Esophagus muscularis mucosa (tissue), 4 donors: Measurements from ENCODE around the gene DPP9. TPM values are rescaled to one million over a fixed set of nuclear protein-coding genes. Genes with fewer than 3 reads are reported as not detected.

ENCODE experiments used
- DNase-seq: peaks from one replicate; pipeline ENCODE4 v3.0.0-alpha.2; 2017; ENCODE audit errors: extremely low spot score
- H3K27ac ChIP-seq, 4 donors: fragments of 200-600 bp; sonication (generic); replicated peaks in 1 of 4; 1 replicate in 3 of 4; 2 replicates in 1 of 4; pipeline ENCODE4 v1.5.1; 2016 to 2019; ENCODE audit warnings: mild to moderate bottlenecking in 1 of 4
- H3K27me3 ChIP-seq, 4 donors: fragments of 200-600 bp; sonication (generic); one replicate each; pipeline versions ENCODE4 v1.5.1 to v1.6.0; 2016 to 2019
- H3K36me3 ChIP-seq, 4 donors: fragments of 200-600 bp; sonication (generic); one replicate each; pipeline ENCODE4 v1.5.1; 2016 to 2019
- H3K4me1 ChIP-seq, 4 donors: fragments of 200-600 bp; sonication (generic); one replicate each; pipeline ENCODE4 v1.5.1; 2016 to 2019
- H3K4me3 ChIP-seq, 4 donors: fragments of 200-600 bp; sonication (generic); 1 replicate in 2 of 4; 2 replicates in 2 of 4; pipeline ENCODE4 v1.5.1; 2016 to 2019; ENCODE audit warnings: mild to moderate bottlenecking in 4 of 4, moderate library complexity in 1 of 4
- H3K9me3 ChIP-seq, 4 donors: fragments of 200-600 bp; sonication (generic); 1 replicate in 3 of 4; 2 replicates in 1 of 4; pipeline ENCODE4 v1.5.1; 2016 to 2019
- EP300 ChIP-seq: sonication (generic); formaldehyde crosslinking; IDR thresholded peaks from one replicate; pipeline ENCODE4 v1.6.1; 2017; ENCODE audit warnings: antibody characterized with exemption
- POLR2A ChIP-seq: fragments of 450-650 bp; IDR thresholded peaks from one replicate; pipeline ENCODE4 v1.6.1; 2017; ENCODE audit warnings: antibody characterized with exemption, moderate library complexity, mild to moderate bottlenecking, low read depth
- POLR2AphosphoS5 ChIP-seq, 2 donors: sonication (generic); formaldehyde crosslinking; IDR thresholded peaks; one replicate each; pipeline ENCODE4 v1.6.1; 2017; ENCODE audit warnings: antibody characterized with exemption in 2 of 2
- WGBS: methylation state at CpG from one replicate; pipeline ENCODE4 v1.1.5; 2018; 5-methylcytosine and 5-hydroxymethylcytosine counted together
- intact Hi-C: fragments of 100-400 bp; cut with DNase I; formaldehyde crosslinking; loops from one replicate; pipeline ENCODE4 v1.15.1; 2023
- total RNA-seq, 4 donors: library from RNA; depleted of rRNA; stranded (reverse); fragments of >200 nt; gene quantifications; one replicate each; pipeline versions ENCODE4 v1.1.0 to v1.2.1, GENCODE V29; 2016
- TF ChIP-seq, protein P1 (sequence below), 3 experiments: fragments of 200-600 bp in 2 of 3; fragments of 450-650 bp in 1 of 3; sonication (generic) in 2 of 3; IDR thresholded peaks; one replicate each; pipeline ENCODE4 v1.5.1; 2017 to 2019; ENCODE audit warnings: antibody characterized with exemption in 3 of 3, mild to moderate bottlenecking in 2 of 3, moderate library complexity in 1 of 3

The DPP9 gene
- total RNA-seq, 4 donors from 2014 or later: 42.4 to 106 (median 56.0) TPM

DNA sequence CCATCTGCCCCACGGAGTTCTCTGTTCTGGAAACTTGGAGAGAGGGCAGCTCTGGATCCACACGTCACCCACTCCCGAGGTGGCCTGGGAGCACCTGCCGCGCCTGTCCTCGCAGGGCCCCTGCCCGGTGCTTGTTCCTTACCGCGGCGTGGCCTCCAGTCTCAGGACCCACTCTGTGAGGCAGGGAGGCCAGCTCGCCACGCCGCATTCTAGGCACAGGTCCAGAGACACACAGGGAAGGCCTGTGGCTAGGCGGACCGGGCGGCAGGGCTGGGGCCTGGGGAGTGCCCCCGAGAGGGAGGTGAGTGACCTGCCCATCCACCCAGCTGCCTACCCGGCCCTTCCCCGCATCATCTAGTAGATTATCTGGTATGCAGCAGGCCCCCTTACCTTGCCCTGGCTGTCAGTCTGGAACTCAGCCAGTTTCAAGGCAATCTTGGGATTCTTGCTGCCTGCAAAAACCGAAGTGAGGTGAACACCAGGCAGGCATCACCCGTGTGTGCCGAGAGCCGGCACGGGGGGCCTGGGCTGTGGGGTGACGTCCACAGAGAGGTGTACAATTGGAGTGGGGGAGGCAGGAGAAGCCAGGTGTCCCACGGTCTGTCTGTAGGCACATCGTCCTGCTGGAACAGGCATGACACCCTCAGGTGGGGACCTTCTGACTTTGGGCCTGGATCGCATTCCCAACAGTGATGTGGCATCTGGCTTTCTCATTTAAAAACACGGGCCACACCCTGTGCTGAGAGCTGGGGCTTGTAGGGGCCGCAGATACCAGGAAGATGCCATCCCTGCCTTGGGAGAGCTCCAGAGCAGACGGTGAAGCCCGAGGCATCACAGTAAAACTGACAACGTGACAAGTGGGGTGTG, 23.6 kb downstream of the DPP9 start:
- Histone ChIP-seq H3K36me3 (peaks cover 63 to 100% (median 98%) of the 10 kb centered on the region in 4 donors), H3K27me3 (no peaks in the 10 kb centered on the region), H3K27ac (no peak overlapping the region), H3K4me3 (no peak overlapping the region), H3K4me1 (peaks cover 0 to 12% (median 3%) of the 10 kb centered on the region in 4 donors), H3K9me3 (no peaks in the 10 kb centered on the region)
- intact Hi-C loops: no loop called here
- TF ChIP-seq, protein P1, sequence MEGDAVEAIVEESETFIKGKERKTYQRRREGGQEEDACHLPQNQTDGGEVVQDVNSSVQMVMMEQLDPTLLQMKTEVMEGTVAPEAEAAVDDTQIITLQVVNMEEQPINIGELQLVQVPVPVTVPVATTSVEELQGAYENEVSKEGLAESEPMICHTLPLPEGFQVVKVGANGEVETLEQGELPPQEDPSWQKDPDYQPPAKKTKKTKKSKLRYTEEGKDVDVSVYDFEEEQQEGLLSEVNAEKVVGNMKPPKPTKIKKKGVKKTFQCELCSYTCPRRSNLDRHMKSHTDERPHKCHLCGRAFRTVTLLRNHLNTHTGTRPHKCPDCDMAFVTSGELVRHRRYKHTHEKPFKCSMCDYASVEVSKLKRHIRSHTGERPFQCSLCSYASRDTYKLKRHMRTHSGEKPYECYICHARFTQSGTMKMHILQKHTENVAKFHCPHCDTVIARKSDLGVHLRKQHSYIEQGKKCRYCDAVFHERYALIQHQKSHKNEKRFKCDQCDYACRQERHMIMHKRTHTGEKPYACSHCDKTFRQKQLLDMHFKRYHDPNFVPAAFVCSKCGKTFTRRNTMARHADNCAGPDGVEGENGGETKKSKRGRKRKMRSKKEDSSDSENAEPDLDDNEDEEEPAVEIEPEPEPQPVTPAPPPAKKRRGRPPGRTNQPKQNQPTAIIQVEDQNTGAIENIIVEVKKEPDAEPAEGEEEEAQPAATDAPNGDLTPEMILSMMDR (IDR thresholded peaks at IDR 0.05): no peak
- TF ChIP-seq POLR2AphosphoS5 (IDR thresholded peaks at IDR 0.05) (no peak), EP300 (no peak), POLR2A (no peak)
- DNase-seq: no peak
- WGBS: 94% methylated on average over 19 of the region's 33 CpGs

DNA sequence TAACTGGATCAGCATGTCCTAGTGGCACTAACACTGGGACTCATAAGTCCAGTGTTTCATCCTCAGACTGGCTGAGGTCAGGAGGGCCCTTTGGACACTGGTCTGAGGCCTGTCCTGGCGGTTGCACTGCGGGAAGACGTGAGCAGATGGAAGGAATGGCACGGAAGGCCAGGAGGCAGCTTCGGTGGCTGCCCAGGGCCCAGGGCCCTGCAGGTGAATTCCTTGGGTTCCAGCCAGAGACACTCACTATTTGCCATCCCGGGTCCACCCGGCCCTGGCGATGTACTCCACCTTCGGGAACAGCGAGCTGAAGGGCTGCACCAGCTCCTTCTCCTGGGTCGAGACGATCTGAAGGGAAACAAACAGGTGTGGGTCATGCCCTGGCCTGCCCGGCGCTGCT, 26.3 kb downstream of the DPP9 start:
- no peaks in the 10 kb centered on the region for H3K27me3 ChIP-seq
- intact Hi-C loops: no loop called here
- H3K36me3 ChIP-seq: peaks cover 70 to 100% (median 98%) of the 10 kb centered on the region in 4 donors
- no peak overlapping the region for H3K4me3 ChIP-seq
- 99% methylated on average over 10 of the region's 14 CpGs for WGBS
- TF ChIP-seq POLR2A (no peak), EP300 (no peak), POLR2AphosphoS5 (IDR thresholded peaks at IDR 0.05) (no peak)
- TF ChIP-seq, protein P1 (IDR thresholded peaks at IDR 0.05): no peak
- H3K27ac ChIP-seq: no peak overlapping the region
- H3K4me1 ChIP-seq: peaks cover 5 to 23% (median 18%) of the 10 kb centered on the region in 4 donors
- no peaks in the 10 kb centered on the region for H3K9me3 ChIP-seq
- DNase-seq: no peak

DNA sequence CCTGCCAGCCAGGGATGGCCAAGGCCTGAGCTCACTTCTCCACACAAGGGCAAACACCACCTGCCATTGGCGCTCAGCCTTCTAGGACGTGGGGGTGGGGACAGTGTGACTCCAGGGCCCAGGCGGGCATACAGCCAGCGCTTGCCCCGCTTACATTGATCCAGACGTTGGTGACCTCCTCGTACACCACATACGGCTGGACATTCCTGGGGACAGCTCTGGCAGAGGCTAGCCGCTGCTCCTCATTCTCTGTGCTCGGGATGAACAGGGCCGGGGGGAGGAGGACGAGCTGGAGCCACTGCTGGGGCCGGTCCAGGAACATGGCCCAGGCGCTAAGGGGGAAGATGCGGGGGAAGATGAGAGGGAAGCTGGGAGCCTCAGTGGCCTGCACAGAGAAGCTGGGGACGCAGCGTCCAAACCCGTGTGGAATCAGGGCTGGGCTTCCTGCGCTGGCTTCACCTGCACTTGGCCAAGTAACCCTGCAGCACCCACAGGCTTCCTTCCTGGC, 28.4 kb downstream of the DPP9 start:
- Histone ChIP-seq H3K27me3 (no peaks in the 10 kb centered on the region), H3K4me1 (peaks cover 5 to 23% (median 18%) of the 10 kb centered on the region in 4 donors), H3K36me3 (peaks cover 64 to 99% (median 95%) of the 10 kb centered on the region in 4 donors), H3K27ac (peak overlapping the region; percentile 23 to 62 (median 50)), H3K4me3 (no peak overlapping the region), H3K9me3 (no peaks in the 10 kb centered on the region)
- DNase-seq: no peak
- intact Hi-C loops: no loop called here
- peak in 1 of 2 donors; percentile 27 for TF ChIP-seq POLR2AphosphoS5 (IDR thresholded peaks at IDR 0.05)
- TF ChIP-seq, protein P1 (IDR thresholded peaks at IDR 0.05): no peak
- 77% methylated on average over 17 of the region's 19 CpGs for WGBS

DNA sequence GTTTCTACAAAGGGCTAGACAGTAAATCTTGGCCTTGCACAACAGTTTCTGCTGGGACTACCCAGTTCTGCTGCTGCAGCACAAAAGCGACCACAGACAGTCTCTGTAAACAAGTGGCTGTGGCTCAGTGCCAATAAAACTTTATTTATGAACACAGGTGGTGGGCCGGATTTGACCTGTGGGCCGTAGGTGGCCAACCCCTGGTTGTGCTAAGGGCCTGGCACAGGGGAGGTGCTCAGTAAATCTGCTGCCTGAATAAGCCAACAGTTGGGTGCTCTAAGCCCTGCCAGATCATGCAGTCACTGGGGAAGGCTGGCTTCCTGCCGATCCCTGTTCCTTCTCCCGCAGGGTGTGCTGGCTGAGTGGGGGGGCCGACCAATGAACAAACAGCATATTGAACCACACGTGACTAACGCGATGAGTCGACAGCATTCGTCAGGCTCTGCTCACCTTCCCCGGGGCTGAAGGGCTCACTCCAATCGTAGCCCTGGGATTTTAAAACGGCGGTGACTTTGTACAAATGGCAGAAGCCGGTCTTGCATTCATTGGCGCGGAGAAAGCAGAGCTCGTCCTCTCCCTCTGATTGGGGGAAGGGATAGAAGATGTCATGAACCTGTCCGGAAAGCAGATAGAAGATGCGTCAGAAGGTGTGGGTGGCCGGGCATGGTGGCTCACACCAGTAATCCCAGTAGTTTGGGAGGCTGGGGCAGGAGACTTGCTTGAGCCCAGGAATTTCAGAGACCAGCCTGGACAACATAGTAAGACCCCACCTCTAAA, 29.2 kb downstream of the DPP9 start:
- intact Hi-C loops: no loop called here
- Histone ChIP-seq H3K36me3 (peaks cover 67 to 99% (median 95%) of the 10 kb centered on the region in 4 donors), H3K9me3 (no peaks in the 10 kb centered on the region), H3K4me3 (no peak overlapping the region), H3K4me1 (peaks cover 5 to 23% (median 18%) of the 10 kb centered on the region in 4 donors), H3K27me3 (no peaks in the 10 kb centered on the region), H3K27ac (peak overlapping the region; percentile 23 to 62 (median 50))
- 96% methylated on average over 20 of the region's 22 CpGs for WGBS
- DNase-seq: no peak
- TF ChIP-seq, protein P1 (IDR thresholded peaks at IDR 0.05): no peak
- TF ChIP-seq POLR2AphosphoS5 (IDR thresholded peaks at IDR 0.05): peak in 1 of 2 donors; percentile 6
